Measurements from ENCODE around the gene HTR7.

GRCh38 chr10:90879062-90879461 lies 21.2 kb upstream of the HTR7 start:
- TF ChIP-seq RCOR1 (IDR thresholded peaks at IDR 0.05; ENCODE audit: insufficient replicate concordance, low read length), result no peak
- TF ChIP-seq BHLHE40 (IDR thresholded peaks at IDR 0.05; ENCODE audit: low read depth, low read length), result no peak
- TF ChIP-seq, protein P1, sequence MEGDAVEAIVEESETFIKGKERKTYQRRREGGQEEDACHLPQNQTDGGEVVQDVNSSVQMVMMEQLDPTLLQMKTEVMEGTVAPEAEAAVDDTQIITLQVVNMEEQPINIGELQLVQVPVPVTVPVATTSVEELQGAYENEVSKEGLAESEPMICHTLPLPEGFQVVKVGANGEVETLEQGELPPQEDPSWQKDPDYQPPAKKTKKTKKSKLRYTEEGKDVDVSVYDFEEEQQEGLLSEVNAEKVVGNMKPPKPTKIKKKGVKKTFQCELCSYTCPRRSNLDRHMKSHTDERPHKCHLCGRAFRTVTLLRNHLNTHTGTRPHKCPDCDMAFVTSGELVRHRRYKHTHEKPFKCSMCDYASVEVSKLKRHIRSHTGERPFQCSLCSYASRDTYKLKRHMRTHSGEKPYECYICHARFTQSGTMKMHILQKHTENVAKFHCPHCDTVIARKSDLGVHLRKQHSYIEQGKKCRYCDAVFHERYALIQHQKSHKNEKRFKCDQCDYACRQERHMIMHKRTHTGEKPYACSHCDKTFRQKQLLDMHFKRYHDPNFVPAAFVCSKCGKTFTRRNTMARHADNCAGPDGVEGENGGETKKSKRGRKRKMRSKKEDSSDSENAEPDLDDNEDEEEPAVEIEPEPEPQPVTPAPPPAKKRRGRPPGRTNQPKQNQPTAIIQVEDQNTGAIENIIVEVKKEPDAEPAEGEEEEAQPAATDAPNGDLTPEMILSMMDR (conservative IDR thresholded peaks at IDR 0.05; ENCODE audit: low read depth, low read length), result no peak
- no peak for TF ChIP-seq RFX5 (IDR thresholded peaks at IDR 0.05; ENCODE audit: low read depth, low read length)
- TF ChIP-seq POLR2A (IDR thresholded peaks at IDR 0.05; ENCODE audit: low read depth, low read length), result no peak
- TF ChIP-seq SMC3 (IDR thresholded peaks at IDR 0.05; ENCODE audit: low read depth, low read length), result no peak
- TF ChIP-seq RAD21 (IDR thresholded peaks at IDR 0.05; ENCODE audit: low read length), result no peak
- no peak for TF ChIP-seq MAFK (IDR thresholded peaks at IDR 0.05; ENCODE audit: low read depth, low read length)
- no peak for TF ChIP-seq FOS (IDR thresholded peaks at IDR 0.05; ENCODE audit: low read depth, low read length)
- TF ChIP-seq CHD1 (IDR thresholded peaks at IDR 0.05; ENCODE audit: low read depth, low read length), result no peak
- TF ChIP-seq USF2 (IDR thresholded peaks at IDR 0.05; ENCODE audit: low read depth, low read length), result no peak
- TF ChIP-seq MAZ (IDR thresholded peaks at IDR 0.05; ENCODE audit: borderline replicate concordance, low read depth, low read length), result no peak

Data from IMR-90 (cell line).